Measurements from ENCODE around the gene ARHGAP10.

The ARHGAP10 gene

GRCh38 chr4:147733716-147734344 lies 1.9 kb downstream of the ARHGAP10 start:
- no peak for DNase-seq

- no peak for DNase-seq
Observed at GRCh38 chr4:147734496-147734895, 2.6 kb downstream of the ARHGAP10 start.

GRCh38 chr4:147735413-147736301 lies 3.8 kb downstream of the ARHGAP10 start:
- no peak for DNase-seq

GRCh38 chr4:147736458-147736857 lies 4.6 kb downstream of the ARHGAP10 start:
- DNase-seq, result no peak

- no peak for DNase-seq
Observed at GRCh38 chr4:147737623-147738022, 5.7 kb downstream of the ARHGAP10 start.

GRCh38 chr4:147739239-147739823 lies 7.4 kb downstream of the ARHGAP10 start:
- no peak for DNase-seq

GRCh38 chr4:147740176-147740575 lies 8.3 kb downstream of the ARHGAP10 start:
- no peak for DNase-seq

DNA sequence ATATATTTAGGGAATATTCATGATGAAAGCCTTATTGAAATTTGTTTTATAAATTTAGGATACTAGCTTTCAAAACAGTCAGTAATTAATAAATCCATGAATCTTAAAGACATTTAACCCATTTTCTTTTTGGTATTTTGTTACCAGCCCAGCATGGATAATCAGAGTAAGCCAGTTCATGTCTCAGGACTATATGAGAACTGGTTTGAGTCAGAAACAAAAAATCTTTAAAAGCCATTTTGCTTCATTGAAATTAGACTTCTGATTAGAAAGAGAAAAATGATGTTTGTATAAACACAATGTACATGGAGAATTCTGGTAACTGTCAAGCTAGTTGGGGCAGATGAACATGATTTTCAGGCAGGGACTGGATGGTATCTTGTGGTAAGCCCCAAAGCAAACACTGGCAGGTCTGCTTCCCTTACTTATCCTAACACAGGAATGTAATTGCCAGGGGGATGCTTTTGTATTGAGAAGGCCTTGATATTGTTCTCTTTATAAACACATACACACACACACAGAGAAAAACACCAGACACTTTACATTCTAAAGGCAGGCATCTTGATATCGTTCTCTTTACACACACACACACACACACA lies 9.4 kb downstream of the ARHGAP10 start:
- no peak for DNase-seq

DNA sequence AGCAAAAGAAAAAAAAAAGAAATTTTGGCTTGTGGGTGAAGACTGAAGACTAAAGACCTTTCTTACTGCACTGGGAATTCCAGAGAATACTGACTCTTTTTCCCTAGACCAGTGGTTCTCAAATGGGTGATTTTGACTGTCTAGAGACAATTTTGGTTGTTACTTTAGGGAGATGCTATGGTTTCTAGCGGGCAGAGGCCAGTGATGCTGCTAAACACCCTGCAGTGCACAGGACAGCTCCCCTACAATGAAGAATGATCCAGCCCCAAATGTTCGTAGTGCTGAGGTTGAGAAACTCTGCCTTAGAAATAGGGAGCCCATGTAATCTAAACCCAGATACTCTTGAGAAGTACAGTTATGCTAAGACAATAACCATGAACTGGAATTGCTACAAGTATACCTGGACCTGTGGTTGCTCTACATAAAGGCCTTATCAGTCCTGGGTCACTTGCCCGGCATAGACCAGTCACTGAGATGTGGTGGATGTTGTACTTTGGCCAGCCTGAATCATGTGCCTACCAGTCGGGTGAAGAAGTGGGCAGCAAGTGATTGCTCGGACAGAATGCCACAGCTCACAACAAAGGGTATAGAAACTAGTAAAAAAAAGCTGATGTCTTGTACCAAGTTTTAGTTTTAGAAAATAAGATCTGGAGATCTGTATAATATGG lies 16.0 kb downstream of the ARHGAP10 start:
- DNase-seq, result no peak

DNA sequence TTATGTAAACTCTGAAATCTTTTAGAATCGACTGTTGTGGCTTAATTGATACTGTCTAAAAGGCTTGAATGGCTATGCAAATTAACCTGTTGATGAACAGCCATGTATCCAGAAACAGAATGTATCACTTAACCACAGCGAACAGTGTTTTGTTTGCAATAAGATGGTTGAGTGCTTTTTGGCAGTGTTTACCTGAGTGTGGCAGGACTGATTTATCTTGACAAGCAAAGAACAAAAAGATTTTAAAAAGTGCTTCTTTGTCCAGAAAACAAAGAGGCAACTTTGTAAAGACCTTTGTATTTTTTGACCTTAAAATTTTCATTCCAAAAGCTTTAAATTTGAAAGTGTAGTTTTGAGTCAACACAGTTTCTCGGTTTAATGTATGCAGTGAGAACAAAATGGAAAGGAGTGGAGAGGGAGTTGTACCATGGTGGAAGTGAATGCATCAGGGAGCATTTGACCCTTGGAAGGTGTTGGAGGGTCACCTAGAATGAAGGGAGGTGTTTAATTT lies 18.0 kb downstream of the ARHGAP10 start:
- DNase-seq, result no peak

DNA sequence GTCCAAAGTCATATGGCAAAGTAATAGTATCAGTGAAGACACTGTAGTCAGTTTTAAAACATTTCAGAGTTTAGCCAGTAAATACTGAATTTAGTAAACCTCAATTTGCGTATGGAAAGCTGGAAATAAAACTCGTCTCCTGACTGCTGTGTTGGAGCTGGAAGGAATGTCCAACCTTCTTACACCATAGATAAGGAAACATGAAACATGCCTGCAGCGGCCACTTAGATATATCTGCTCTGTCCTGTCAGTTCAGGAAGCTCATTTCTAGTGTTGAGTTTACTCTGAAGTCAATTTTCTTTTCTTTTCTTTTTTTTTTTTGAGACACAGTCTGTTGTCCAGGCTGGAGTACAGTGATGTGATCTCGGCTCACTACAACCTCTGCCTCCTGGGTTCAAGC lies 21.2 kb downstream of the ARHGAP10 start:
- no peak for DNase-seq

- no peak for DNase-seq
Observed at GRCh38 chr4:147754037-147754445, 22.2 kb downstream of the ARHGAP10 start.

DNA sequence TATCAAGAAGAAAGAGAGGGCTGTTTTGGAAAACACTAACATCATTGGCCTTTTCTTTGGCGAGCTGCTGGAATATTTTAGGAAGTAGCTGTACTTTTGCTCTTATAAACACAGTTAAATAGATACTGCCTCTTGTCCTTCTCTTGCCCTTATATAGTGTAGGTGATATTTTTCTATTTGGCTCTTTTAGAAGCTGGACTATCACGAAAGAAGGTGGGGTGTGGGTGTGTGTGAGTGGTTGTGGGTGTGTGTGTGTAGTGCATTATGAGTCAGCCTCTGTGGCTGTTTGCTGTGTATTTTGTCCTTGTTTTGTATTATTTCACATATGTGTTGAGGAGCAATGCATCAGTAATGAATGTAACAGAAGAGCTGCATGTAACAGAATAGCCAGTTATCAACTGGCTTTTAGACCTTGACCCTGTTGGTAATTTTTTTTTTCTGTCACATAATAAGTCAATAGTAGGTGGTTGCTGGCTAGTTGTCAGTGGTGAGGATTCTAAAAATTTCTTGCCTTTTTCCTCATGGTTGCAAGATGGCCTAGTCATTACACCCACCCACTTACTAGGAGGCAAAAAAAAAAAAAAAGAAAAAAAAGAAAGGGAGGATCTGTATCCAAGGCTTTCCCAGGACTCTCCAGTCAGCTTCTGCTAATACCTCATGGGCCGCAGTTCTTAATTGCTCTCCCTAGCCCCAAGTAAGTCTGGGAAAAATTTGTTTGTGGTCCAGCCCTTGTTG lies 23.8 kb downstream of the ARHGAP10 start:
- DNase-seq, result no peak

GRCh38 chr4:147756417-147756816 lies 24.5 kb downstream of the ARHGAP10 start:
- no peak for DNase-seq

GRCh38 chr4:147760176-147760575 lies 28.3 kb downstream of the ARHGAP10 start:
- no peak for DNase-seq

DNA sequence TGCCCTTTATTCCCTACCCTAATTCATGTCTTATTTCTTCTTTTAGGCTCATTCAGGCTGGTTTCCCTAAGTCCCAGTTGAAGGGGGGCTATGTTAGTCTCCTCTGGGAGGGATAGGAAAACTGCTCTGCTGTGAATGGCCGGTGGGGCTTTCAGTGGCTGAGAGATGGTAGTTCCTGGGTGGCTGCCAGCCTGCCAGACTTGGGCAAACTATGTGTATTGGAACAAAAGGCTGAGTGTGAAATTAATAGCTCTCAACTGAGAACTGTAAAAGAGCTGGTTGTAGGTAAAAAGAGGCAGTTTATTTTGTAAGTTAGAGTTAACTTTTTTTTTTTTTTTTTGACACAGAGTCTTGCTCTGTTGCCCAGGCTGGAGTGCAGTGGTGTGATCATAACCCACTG lies 28.8 kb downstream of the ARHGAP10 start:
- no peak for DNase-seq

DNA sequence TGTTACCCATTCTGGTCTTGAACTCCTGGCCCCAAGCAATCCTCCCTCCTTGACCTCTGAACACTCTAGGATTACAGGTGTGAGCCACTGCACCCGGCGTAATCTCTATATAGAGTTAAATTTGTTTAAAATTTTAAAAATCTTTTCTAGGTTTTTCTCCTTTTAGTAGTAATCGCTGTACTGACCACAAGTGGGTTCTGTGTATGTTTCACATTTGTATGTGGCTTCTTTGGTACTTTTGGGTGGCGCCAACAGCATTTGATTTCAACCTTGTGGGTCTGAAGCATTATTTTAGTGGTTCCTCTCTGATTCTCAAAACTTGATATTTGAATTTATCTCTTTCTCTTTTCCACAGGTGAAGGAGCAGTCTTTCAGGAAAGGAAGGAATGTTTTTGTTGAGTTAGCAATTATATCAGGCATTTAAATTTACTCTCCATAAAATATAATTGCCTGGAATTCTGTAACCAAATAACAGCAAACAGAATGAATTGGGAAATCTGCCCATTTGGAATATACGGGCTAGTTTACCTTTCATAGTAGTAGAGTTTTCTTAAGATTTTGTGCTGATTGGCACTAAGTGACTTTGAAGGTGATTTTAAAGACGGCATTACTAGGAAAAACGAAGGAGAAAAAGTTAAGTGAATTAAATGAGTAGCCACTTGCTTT lies 29.5 kb downstream of the ARHGAP10 start:
- DNase-seq, result no peak

GRCh38 chr4:147764337-147764736 lies 32.4 kb downstream of the ARHGAP10 start:
- no peak for DNase-seq

- DNase-seq, result no peak
Observed at GRCh38 chr4:147765121-147765529, 33.2 kb downstream of the ARHGAP10 start.

DNA sequence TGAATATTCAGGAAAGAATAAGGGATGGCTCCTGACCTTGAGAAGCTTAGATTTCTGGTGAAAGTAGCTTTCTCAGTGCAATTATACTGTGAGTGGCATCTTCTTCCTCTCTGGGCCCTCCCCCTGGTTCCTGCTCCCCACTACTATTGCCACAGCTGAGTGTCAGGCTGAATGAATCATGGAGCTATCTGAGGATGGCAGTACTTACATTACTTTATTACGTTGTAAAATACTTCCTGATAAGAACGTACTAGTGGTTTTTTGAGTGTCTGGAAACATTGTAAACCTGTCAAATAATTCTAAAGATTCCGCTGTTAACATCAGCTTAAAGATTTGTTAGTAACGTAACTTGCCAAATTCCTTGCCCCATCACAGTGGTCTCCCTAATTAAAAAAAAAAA lies 36.2 kb downstream of the ARHGAP10 start:
- DNase-seq, result peak; percentile 31

- DNase-seq, result no peak
Observed at GRCh38 chr4:147769386-147769785, 37.5 kb downstream of the ARHGAP10 start.

All from T1000 (cell line).